Measurements from ENCODE around the gene USB1.

DNA sequence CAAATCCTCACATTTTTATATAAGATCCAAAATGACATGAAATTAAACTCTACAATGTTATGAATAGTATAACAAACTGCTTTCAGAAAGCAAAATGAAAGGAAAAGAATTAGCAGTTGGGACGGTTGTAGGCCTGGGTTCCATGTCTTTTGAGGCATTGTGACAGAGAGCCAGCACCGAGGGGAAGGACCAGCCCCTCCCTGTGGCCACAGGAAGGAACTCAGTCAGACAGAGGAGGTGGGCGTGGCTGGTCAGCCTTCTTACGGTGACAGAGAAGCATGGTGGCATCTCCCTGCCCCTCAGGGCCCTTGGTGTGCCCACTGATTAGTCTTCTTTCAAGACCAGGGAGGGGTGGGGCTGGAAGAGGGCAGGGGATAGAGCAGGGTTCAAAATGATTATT is 6.4 kb upstream of the USB1 start:
- TF ChIP-seq POLR2A (IDR thresholded peaks at IDR 0.05; ENCODE audit: borderline replicate concordance, extremely low read depth, insufficient read depth, insufficient read length) (no peak), JUND (IDR thresholded peaks at IDR 0.05) (no peak), RAD21 (IDR thresholded peaks at IDR 0.05; ENCODE audit: low read depth) (peak; percentile 64), SP1 (IDR thresholded peaks at IDR 0.05; ENCODE audit: low read depth) (no peak), EGR1 (IDR thresholded peaks at IDR 0.05; ENCODE audit: low read depth) (no peak), POLR2AphosphoS5 (IDR thresholded peaks at IDR 0.05; ENCODE audit: low read depth, low read length) (no peak), CEBPB (IDR thresholded peaks at IDR 0.05; ENCODE audit: low read depth) (no peak), EZH2phosphoT487 (IDR thresholded peaks at IDR 0.05; ENCODE audit: borderline replicate concordance) (no peak), ZNF274 (IDR thresholded peaks at IDR 0.05; ENCODE audit: low read depth, low read length) (no peak)
- TF ChIP-seq, protein P1, sequence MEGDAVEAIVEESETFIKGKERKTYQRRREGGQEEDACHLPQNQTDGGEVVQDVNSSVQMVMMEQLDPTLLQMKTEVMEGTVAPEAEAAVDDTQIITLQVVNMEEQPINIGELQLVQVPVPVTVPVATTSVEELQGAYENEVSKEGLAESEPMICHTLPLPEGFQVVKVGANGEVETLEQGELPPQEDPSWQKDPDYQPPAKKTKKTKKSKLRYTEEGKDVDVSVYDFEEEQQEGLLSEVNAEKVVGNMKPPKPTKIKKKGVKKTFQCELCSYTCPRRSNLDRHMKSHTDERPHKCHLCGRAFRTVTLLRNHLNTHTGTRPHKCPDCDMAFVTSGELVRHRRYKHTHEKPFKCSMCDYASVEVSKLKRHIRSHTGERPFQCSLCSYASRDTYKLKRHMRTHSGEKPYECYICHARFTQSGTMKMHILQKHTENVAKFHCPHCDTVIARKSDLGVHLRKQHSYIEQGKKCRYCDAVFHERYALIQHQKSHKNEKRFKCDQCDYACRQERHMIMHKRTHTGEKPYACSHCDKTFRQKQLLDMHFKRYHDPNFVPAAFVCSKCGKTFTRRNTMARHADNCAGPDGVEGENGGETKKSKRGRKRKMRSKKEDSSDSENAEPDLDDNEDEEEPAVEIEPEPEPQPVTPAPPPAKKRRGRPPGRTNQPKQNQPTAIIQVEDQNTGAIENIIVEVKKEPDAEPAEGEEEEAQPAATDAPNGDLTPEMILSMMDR (IDR thresholded peaks at IDR 0.05 in 2 of 3, conservative IDR thresholded peaks at IDR 0.05 in 1 of 3; ENCODE audit: borderline replicate concordance in 1 of 3, insufficient read depth in 1 of 3, low read depth in 2 of 3, low read length in 2 of 3), result peak; percentile 58 to 69 (median 65); a peak in 5 of 6 replicates
- TF ChIP-seq, protein P2, sequence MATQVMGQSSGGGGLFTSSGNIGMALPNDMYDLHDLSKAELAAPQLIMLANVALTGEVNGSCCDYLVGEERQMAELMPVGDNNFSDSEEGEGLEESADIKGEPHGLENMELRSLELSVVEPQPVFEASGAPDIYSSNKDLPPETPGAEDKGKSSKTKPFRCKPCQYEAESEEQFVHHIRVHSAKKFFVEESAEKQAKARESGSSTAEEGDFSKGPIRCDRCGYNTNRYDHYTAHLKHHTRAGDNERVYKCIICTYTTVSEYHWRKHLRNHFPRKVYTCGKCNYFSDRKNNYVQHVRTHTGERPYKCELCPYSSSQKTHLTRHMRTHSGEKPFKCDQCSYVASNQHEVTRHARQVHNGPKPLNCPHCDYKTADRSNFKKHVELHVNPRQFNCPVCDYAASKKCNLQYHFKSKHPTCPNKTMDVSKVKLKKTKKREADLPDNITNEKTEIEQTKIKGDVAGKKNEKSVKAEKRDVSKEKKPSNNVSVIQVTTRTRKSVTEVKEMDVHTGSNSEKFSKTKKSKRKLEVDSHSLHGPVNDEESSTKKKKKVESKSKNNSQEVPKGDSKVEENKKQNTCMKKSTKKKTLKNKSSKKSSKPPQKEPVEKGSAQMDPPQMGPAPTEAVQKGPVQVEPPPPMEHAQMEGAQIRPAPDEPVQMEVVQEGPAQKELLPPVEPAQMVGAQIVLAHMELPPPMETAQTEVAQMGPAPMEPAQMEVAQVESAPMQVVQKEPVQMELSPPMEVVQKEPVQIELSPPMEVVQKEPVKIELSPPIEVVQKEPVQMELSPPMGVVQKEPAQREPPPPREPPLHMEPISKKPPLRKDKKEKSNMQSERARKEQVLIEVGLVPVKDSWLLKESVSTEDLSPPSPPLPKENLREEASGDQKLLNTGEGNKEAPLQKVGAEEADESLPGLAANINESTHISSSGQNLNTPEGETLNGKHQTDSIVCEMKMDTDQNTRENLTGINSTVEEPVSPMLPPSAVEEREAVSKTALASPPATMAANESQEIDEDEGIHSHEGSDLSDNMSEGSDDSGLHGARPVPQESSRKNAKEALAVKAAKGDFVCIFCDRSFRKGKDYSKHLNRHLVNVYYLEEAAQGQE (IDR thresholded peaks at IDR 0.05; ENCODE audit: low read depth), result no peak
- TF ChIP-seq, protein P3, sequence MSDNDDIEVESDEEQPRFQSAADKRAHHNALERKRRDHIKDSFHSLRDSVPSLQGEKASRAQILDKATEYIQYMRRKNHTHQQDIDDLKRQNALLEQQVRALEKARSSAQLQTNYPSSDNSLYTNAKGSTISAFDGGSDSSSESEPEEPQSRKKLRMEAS (IDR thresholded peaks at IDR 0.05), result no peak

Measured in HCT116 (cell line).